NOMO-1 treated with dmso at 0.1 percent for 144 hours (cell line): Measurements from ENCODE around the gene DACT3.

Source experiments
- DNase-seq: peaks from one replicate; lab custom pipeline; 2025; ENCODE audit not compliant: unreplicated experiment; lab: John Stamatoyannopoulos, UW

DACT3 gene

GRCh38 chr19:46600384-46601317, 60.3 kb downstream of the DACT3 start:
- peak; percentile 91 for DNase-seq

GRCh38 chr19:46599716-46600373, 61.1 kb downstream of the DACT3 start:
- no peak for DNase-seq

GRCh38 chr19:46598372-46598917, 62.5 kb downstream of the DACT3 start:
- no peak for DNase-seq
